ENCODE results near the gene CERS1.

CERS1 gene

GRCh38 chr19:18919086-18919899, 23.3 kb upstream of the CERS1 start, which contains the start of the genes COPE and DDX49 (continued):
- TF ChIP-seq ZNF19 (tag by site-specific recombination; IDR thresholded peaks at IDR 0.05; ENCODE audit: low read depth) (no peak), ZNF292 (tag by site-specific recombination; IDR thresholded peaks at IDR 0.05; ENCODE audit: borderline replicate concordance, low read depth) (no peak), ZNF48 (tag by site-specific recombination; IDR thresholded peaks at IDR 0.05) (no peak), ZNF626 (tag by site-specific recombination; IDR thresholded peaks at IDR 0.05) (no peak), SETDB1 (IDR thresholded peaks at IDR 0.05; ENCODE audit: insufficient read length, low read length) (no peak), AEBP2 (tag by site-specific recombination; IDR thresholded peaks at IDR 0.05; ENCODE audit: borderline replicate concordance) (no peak), KLF7 (tag by site-specific recombination; IDR thresholded peaks at IDR 0.05; ENCODE audit: borderline replicate concordance) (no peak), ZNF24 (tag by site-specific recombination; IDR thresholded peaks at IDR 0.05) (0 out of 2 replicates have a peak, but pooled peaks have one; percentile 40), ZNF792 (tag by site-specific recombination; IDR thresholded peaks at IDR 0.05) (no peak), ZNF488 (tag by site-specific recombination; IDR thresholded peaks at IDR 0.05) (no peak), ZNF585B (tag by site-specific recombination; IDR thresholded peaks at IDR 0.05) (no peak), ZBTB6 (tag by site-specific recombination; IDR thresholded peaks at IDR 0.05) (no peak), ZNF548 (tag by site-specific recombination; IDR thresholded peaks at IDR 0.05) (no peak), ZNF549 (tag by site-specific recombination; IDR thresholded peaks at IDR 0.05) (no peak), ZNF174 (tag by site-specific recombination; IDR thresholded peaks at IDR 0.05) (no peak), ZNF660 (tag by site-specific recombination; IDR thresholded peaks at IDR 0.05) (no peak; the same call in 1 of the 2 replicates), ZNF112 (tag by site-specific recombination; IDR thresholded peaks at IDR 0.05) (no peak), PATZ1 (tag by site-specific recombination; IDR thresholded peaks at IDR 0.05) (peak; percentile 75), ZNF341 (tag by site-specific recombination; IDR thresholded peaks at IDR 0.05; ENCODE audit: low read depth) (peak; percentile 84), ZNF76 (tag by site-specific recombination; IDR thresholded peaks at IDR 0.05; ENCODE audit: borderline replicate concordance, low read depth) (peak; percentile 98), BCL11A (tag by site-specific recombination; IDR thresholded peaks at IDR 0.05; ENCODE audit: low read depth) (no peak), KLF17 (tag by site-specific recombination; IDR thresholded peaks at IDR 0.05) (no peak), PRDM1 (tag by site-specific recombination; IDR thresholded peaks at IDR 0.05) (peak; percentile 78), ZBTB21 (tag by site-specific recombination; IDR thresholded peaks at IDR 0.05) (peak; percentile 81), ZBTB44 (tag by site-specific recombination; IDR thresholded peaks at IDR 0.05) (no peak), SALL2 (tag by site-specific recombination; IDR thresholded peaks at IDR 0.05; ENCODE audit: borderline replicate concordance) (no peak)

Data from HEK293 (cell line).